ENCODE data around the gene RBM4. TPM values are rescaled to one million over a fixed set of nuclear protein-coding genes. Genes with fewer than 3 reads are reported as not detected.

Gene RBM4
- total RNA-seq, 1 experiment from 2014 or later: 272 TPM

GRCh38 chr11:66626926-66627325 is 11.6 kb upstream of the RBM4 start:
- Histone ChIP-seq H3K14ac (ENCODE audit: insufficient read depth, low read length) (no peak overlapping the region), H4K8ac (replicated peaks; ENCODE audit: insufficient read length, low read depth, low read length) (no peak overlapping the region), H3K4ac (ENCODE audit: low read depth, low read length) (no peak overlapping the region), H3K27me3 (ENCODE audit: insufficient read depth, low read length) (no peaks in the 10 kb centered on the region), H4K91ac (ENCODE audit: insufficient read length, low read depth, low read length) (no peak overlapping the region), H3K27ac (ENCODE audit: insufficient read length, low read depth, low read length) (no peak overlapping the region), H2BK20ac (ENCODE audit: low read depth, low read length, poor library complexity, severe bottlenecking) (no peak overlapping the region), H3K4me1 (ENCODE audit: insufficient read depth, low read length) (no peaks in the 10 kb centered on the region), H2AK5ac (ENCODE audit: insufficient read length, low read length) (no peak overlapping the region), H3K56ac (ENCODE audit: insufficient read length, low read depth, low read length) (no peak overlapping the region), H3K18ac (ENCODE audit: insufficient read length, low read depth, low read length) (no peak overlapping the region), H2BK5ac (ENCODE audit: insufficient read length, low read length) (no peak overlapping the region), H2BK120ac (ENCODE audit: low read depth, low read length, poor library complexity, severe bottlenecking) (no peak overlapping the region), H2AFZ (ENCODE audit: low read length) (no peak overlapping the region), H3K9ac (ENCODE audit: extremely low read depth, insufficient read length, low read length) (no peak overlapping the region), H3T11ph (ENCODE audit: low read length) (no peak overlapping the region), H4K5ac (ENCODE audit: insufficient read length, low read depth, low read length) (no peak overlapping the region), H2BK15ac (ENCODE audit: low read depth, low read length) (no peak overlapping the region), H4K20me1 (ENCODE audit: control insufficient read depth, insufficient read depth, insufficient read length) (peaks cover 4% of the 10 kb centered on the region), H3K79me2 (ENCODE audit: insufficient read depth, low read length) (peaks cover 60% of the 10 kb centered on the region; the same call in 1 of the 2 replicates), H3K4me2 (ENCODE audit: insufficient read depth, insufficient read length, low read length) (no peak overlapping the region), H2BK12ac (ENCODE audit: insufficient read length, low read depth, low read length) (no peak overlapping the region), H3K9me3 (ENCODE audit: control insufficient read depth, low read depth, low read length) (no peaks in the 10 kb centered on the region), H3K79me1 (ENCODE audit: insufficient read depth, low read depth, low read length, poor library complexity, severe bottlenecking) (peaks cover 12% of the 10 kb centered on the region), H3K23me2 (ENCODE audit: insufficient read length, low read depth, low read length, poor library complexity, severe bottlenecking) (no peaks in the 10 kb centered on the region), H3K23ac (ENCODE audit: insufficient read length, low read depth, low read length) (no peak overlapping the region)
- no peak for DNase-seq
- TF ChIP-seq, protein P1, sequence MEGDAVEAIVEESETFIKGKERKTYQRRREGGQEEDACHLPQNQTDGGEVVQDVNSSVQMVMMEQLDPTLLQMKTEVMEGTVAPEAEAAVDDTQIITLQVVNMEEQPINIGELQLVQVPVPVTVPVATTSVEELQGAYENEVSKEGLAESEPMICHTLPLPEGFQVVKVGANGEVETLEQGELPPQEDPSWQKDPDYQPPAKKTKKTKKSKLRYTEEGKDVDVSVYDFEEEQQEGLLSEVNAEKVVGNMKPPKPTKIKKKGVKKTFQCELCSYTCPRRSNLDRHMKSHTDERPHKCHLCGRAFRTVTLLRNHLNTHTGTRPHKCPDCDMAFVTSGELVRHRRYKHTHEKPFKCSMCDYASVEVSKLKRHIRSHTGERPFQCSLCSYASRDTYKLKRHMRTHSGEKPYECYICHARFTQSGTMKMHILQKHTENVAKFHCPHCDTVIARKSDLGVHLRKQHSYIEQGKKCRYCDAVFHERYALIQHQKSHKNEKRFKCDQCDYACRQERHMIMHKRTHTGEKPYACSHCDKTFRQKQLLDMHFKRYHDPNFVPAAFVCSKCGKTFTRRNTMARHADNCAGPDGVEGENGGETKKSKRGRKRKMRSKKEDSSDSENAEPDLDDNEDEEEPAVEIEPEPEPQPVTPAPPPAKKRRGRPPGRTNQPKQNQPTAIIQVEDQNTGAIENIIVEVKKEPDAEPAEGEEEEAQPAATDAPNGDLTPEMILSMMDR (conservative IDR thresholded peaks at IDR 0.05): no peak
- Mint-ChIP-seq H3K27ac (no peak overlapping the region; a peak in 1 of 7 replicates), H3K4me3 (no peak overlapping the region), H3K9me3 (no peaks in the 10 kb centered on the region; a peak in 1 of 5 replicates), H3K4me1 (peaks cover under 1 to 4% of the 10 kb centered on the region in 2 experiments; a peak in 2 of 4 replicates), H3K36me3 (ENCODE audit: insufficient read depth in 1 of 3, low read depth in 3 of 3) (peaks cover 63 to 87% (median 87%) of the 10 kb centered on the region in 3 experiments), H3K27me3 (ENCODE audit: low read depth) (no peaks in the 10 kb centered on the region)
- WGBS (ENCODE audit: extremely low coverage, insufficient read length, low lambda C conversion rate): no CpG with 5 or more reads among the region's 7 CpGs
